Cardiac fibroblast (primary cell): Measurements from ENCODE around the gene LMO2.

Experiments
- DNase-seq, 2 donors: peaks; one replicate each; pipeline versions ENCODE4 v3.0.0 to v3.0.0-alpha.2; 2010; ENCODE audit warnings: low read depth in 2 of 2
- H3K4me3 ChIP-seq, 2 donors: replicated peaks in 1 of 2; 1 replicate in 1 of 2; 2 replicates in 1 of 2; pipeline ENCODE4 v1.5.1; 2011; ENCODE audit warnings: low read depth in 2 of 2, low read length in 2 of 2, mild to moderate bottlenecking in 2 of 2, moderate library complexity in 1 of 2
- TF ChIP-seq, protein P1 (sequence below): IDR thresholded peaks from one replicate; pipeline ENCODE4 v1.5.1; 2011; ENCODE audit warnings: low read depth, mild to moderate bottlenecking, low read length, inconsistent platforms

The LMO2 gene

DNA sequence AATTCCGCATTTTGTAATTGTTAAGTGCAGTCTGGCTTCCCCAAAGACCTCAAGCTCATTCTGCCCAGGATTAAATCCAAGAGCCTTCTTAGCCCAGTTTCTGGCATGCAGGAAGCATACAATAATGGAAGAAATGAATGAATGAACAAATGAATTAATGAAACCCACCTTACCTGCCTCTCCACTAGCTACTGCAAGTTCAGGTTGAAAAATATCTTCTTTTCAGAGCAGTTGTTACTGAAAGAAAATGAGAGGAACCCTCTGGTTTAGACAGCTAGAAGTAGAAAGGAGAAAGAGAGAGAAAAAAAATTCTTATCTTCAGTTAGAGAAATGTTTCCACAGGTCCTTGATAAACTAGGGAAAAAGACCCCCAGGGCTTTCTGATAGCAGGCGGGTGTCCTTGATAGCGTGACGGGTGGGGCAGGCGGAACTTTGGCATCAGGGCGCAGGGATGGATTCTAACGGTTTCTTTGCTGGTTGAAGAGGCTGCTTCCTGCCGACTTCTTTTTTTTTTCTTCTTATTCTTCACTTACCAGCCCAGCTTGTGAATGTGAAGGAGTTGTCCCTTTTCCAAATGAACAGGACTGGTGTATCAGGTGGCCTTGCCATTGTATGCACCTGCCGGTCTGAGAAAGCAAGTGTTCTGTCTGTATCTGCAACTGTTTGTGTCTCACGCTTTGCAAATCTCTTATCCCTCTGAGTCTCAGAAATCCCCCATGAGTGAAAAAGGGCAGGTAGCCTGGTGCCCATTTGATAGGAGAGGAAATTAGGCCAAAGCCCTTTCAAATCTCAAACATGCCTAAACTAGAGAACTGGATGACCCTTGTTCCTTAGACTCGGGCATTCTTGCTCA lies 10.0 kb downstream of the LMO2 start:
- TF ChIP-seq, protein P1, sequence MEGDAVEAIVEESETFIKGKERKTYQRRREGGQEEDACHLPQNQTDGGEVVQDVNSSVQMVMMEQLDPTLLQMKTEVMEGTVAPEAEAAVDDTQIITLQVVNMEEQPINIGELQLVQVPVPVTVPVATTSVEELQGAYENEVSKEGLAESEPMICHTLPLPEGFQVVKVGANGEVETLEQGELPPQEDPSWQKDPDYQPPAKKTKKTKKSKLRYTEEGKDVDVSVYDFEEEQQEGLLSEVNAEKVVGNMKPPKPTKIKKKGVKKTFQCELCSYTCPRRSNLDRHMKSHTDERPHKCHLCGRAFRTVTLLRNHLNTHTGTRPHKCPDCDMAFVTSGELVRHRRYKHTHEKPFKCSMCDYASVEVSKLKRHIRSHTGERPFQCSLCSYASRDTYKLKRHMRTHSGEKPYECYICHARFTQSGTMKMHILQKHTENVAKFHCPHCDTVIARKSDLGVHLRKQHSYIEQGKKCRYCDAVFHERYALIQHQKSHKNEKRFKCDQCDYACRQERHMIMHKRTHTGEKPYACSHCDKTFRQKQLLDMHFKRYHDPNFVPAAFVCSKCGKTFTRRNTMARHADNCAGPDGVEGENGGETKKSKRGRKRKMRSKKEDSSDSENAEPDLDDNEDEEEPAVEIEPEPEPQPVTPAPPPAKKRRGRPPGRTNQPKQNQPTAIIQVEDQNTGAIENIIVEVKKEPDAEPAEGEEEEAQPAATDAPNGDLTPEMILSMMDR, result no peak
- DNase-seq, result no peak
- no peak overlapping the region for H3K4me3 ChIP-seq

DNA sequence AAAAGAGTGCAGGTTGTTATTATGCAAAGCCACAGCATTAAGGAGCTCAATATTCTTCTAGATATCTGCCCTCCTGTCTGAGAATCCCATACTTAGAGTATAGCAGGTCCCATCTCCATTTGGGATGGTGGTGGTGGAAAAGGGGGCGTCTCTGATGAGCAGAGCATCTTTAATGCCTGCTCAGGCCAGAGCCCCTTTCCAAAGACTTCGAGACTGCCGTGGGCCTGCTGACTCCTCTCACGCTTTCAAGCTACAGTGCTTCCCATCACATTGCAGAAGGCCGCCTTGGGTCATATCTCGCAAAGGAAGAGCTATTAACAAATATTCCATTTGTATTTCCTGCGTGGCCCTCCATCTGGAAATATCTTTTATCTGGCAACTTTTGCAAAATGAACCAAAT lies 10.9 kb downstream of the LMO2 start:
- H3K4me3 ChIP-seq, result no peak overlapping the region
- TF ChIP-seq, protein P1, result no peak

DNA sequence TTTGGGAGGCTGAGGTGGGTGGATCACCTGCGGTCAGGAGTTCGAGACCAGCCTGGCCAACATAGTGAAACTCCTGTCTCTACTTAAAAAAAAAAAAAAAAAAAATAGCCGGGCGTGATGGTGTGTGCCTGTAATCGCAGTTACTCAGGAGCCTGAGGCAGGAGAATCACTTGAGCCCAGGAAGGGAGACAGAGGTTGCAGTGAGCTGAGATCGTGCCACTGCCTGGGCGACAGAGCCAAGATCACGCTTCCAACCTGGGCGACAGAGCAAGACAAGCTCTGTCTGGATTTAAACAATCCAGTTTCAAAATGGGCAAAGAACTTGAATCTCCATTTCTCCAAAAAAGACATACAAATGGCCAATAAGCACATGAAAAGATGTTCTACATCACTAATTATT lies 12.5 kb downstream of the LMO2 start:
- no peak overlapping the region for H3K4me3 ChIP-seq
- TF ChIP-seq, protein P1, result no peak
- no peak for DNase-seq

More for the DNA sequence above, 10.9 kb downstream of the LMO2 start:
- no peak for DNase-seq

DNA sequence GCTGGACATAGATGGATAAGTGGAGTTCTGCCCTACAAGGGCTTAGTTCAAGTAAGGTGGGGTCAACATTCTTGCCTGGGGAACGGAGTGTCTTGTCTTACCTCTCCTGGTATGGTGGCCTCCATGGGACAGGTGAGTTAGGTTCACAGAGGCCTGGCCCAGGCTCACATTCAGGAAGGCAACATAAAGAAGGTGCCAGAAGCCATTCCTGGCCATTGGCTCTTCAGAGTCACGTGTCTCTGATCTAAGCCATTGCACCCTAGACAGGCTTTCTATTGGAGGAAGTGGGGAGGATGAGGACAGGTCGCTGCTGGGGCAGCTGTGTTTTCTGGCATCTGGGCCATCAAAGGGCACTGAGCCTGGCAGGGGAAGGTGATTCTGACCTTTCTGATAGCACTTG lies 14.8 kb downstream of the LMO2 start:
- TF ChIP-seq, protein P1, result no peak
- no peak overlapping the region for H3K4me3 ChIP-seq

DNA sequence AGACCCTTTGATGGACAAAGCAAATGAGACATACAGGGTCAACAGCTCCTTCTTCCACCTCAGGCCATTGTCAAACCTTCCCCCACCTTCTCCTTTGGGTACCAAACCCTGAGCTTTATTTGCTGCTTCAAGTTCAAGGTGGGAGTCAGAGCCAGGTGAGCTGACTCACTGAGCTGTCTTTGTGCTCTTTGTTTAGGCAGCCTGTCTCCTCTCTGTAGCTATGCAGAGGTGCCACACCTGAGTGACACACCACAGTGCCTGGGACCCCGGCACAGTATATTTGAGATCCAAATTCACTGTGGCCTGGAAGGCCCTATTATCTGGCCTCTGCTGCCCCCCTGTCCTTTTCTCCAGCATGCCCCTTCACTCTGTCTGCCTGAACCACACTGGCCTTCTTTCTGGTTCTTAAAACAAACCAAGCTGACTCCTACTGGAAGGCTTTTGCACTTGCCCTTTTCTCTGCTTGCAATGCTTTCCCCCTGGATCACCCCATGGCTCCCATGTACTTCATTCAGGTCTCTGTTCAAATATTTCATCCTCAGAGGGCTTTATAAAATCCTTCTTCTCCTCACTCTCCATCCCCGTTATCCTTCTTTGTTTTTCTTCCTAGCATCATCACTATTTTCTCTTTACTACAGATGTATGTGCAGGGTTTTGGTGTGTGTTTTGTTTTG lies 16.1 kb downstream of the LMO2 start:
- no peak overlapping the region for H3K4me3 ChIP-seq
- TF ChIP-seq, protein P1, result no peak
- DNase-seq, result no peak

More for the DNA sequence above, 14.8 kb downstream of the LMO2 start:
- no peak for DNase-seq

DNA sequence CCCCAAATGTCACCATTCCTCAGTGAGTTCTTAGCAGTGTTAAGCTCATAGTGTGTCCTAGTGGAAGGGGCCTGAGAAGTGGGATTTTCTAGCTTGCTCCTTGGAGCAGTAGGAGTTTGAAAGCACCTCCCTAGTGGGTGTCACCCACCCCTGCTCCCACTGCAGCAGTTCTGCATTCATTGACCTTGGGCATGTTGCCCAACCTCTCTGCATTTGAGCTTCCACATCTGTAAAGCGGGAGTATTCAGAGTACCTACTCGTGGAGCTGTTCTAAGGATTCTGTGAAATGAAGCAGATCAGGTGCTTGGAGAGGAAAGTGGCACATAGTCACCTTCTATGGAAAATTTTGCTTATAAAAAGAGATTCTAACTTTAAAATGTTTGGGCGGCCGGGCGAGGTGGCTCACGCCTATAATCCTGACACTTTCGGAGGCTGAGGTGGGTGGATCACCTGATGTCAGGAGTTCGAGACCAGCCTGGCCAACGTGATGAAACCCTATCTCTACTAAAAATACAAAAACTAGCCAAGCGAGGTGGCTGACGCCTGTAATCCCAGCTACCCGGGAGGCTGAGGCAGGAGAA lies 16.9 kb downstream of the LMO2 start:
- DNase-seq, result no peak
- TF ChIP-seq, protein P1, result no peak
- no peak overlapping the region for H3K4me3 ChIP-seq
